Heart left ventricle (tissue), 16 donors: ENCODE measurements around the gene LINGO3. TPM values are rescaled to one million over a fixed set of nuclear protein-coding genes. Genes with fewer than 3 reads are reported as not detected.

Experiments used
- ATAC-seq, 4 donors: fragments of 200-7000 bp; cut with Tn5 transposase; one replicate each; pipeline ENCODE4 v1.9.1; 2020 to 2022; ENCODE audit warnings: moderate library complexity in 4 of 4, mild to moderate bottlenecking in 3 of 4, moderate number of reproducible peaks in 1 of 4
- DNase-seq, 5 donors: peaks; one replicate each; pipeline ENCODE4 v3.0.0-alpha.2; 2020
- H3K27ac ChIP-seq, 12 donors: fragments of 200-600 bp; sonication (generic) in 4 of 12; one replicate each; pipeline versions ENCODE4 v1.5.0 to v1.8.0; 2016 to 2022; ENCODE audit warnings: mild to moderate bottlenecking in 2 of 12
- H3K27me3 ChIP-seq, 9 donors: fragments of 200-600 bp; sonication (generic) in 2 of 9; one replicate each; pipeline versions ENCODE4 v1.5.1 to v1.8.0; 2016 to 2022; ENCODE audit warnings: mild to moderate bottlenecking in 3 of 9
- H3K36me3 ChIP-seq, 9 donors: fragments of 200-600 bp; sonication (generic) in 2 of 9; one replicate each; pipeline versions ENCODE4 v1.5.0 to v1.8.0; 2018 to 2022; ENCODE audit warnings: mild to moderate bottlenecking in 2 of 9
- H3K4me1 ChIP-seq, 12 donors: fragments of 200-600 bp; sonication (generic) in 4 of 12; one replicate each; pipeline versions ENCODE4 v1.5.0 to v1.8.0; 2016 to 2022; ENCODE audit warnings: mild to moderate bottlenecking in 3 of 12
- H3K4me3 ChIP-seq, 12 donors: fragments of 200-600 bp; sonication (generic) in 4 of 12; one replicate each; pipeline versions ENCODE4 v1.5.0 to v1.8.0; 2017 to 2022; ENCODE audit warnings: mild to moderate bottlenecking in 9 of 12, moderate library complexity in 4 of 12
- H3K9me3 ChIP-seq, 12 donors: fragments of 200-600 bp; sonication (generic) in 4 of 12; one replicate each; pipeline versions ENCODE4 v1.5.0 to v1.8.0; 2016 to 2022; ENCODE audit warnings: mild to moderate bottlenecking in 1 of 12
- CTCF ChIP-seq, 12 donors: fragments of 200-600 bp; sonication (generic) in 4 of 12; IDR thresholded peaks; one replicate each; pipeline versions ENCODE4 v1.5.0 to v1.8.0; 2018 to 2022; ENCODE audit warnings: antibody characterized with exemption in 12 of 12, mild to moderate bottlenecking in 5 of 12
- POLR2A ChIP-seq, 2 donors: fragments of 450-650 bp; IDR thresholded peaks; one replicate each; pipeline ENCODE4 v1.6.1; 2017; ENCODE audit warnings: antibody characterized with exemption in 2 of 2, mild to moderate bottlenecking in 2 of 2, moderate library complexity in 2 of 2
- WGBS, 4 donors: extraction: QIAGEN DNeasy Blood & Tissue Kit in 2 of 4; methylation state at CpG; one replicate each; pipeline versions ENCODE4 v1.1.5 to v1.1.7; 2013 to 2018; 5-methylcytosine and 5-hydroxymethylcytosine counted together
- intact Hi-C, 10 donors: fragments of 100-400 bp; cut with DNase I; formaldehyde crosslinking; loops; one replicate each; pipeline versions ENCODE4 v1.11.1 to v1.14.2; 2022
- polyA plus RNA-seq, 2 donors: library from polyadenylated mRNA; stranded (reverse); fragments of 200-250 nt; gene quantifications; one replicate each; pipeline ENCODE4 v1.2.3, GENCODE V29; 2013
- total RNA-seq, 9 donors: library from RNA; depleted of rRNA in 2 of 9; stranded (reverse); fragments of >200 nt in 2 of 9; fragmentation: NEBNext Ultra II Directional in 3 of 9; extraction: Animal tissue kit (Norgen Biotek cat#: 25700) in 3 of 9; gene quantifications; one replicate each; pipeline versions ENCODE4 v1.1.0 to v1.2.4, GENCODE V29; 2016 to 2023
- donor health status: ischemic (EF 13 %, LVEDD 7.1; RV severe dilation, severe dysfunction).
- donor health status: healthy with polysubstance abuse.
- donor health status: DM: no; HTN: yes; CAD: no.
- donor health status: DM: no; HTN: no; CAD: no.
- donor health status: ischemic (EF 25% LVEDD 6.9; RV normal size, moderate dysfunction).
- donor health status: ischemic (EF 25% LVEDD 5.7; RV mildly dilated, moderate dysfunction).
- donor health status: healthy.
- donor health status: DM: yes; HTN: yes; CAD: no.
- donor health status: ischemic (EF 35%, LVEDD 5.7; RV mildly dilated, moderate dysfunction).
- donor health status: nonischemic (EF 11% LVEDD 7.7; RV severe dilation, severe dysfunction).
- donor health status: DM: yes; HTN: yes; CAD: no.
- donor health status: PGD.
- donor health status: ischemic (EF 29% LVEDD 5.4; RV normal size, mild dysfunction).
- donor health status: nonischemic (EF 23%, LVEDD 6.1; RV moderate dilation, normal function).

Gene LINGO3
- total and polyA plus RNA-seq, 11 donors, result 0.50 TPM; not detected in 10

DNA sequence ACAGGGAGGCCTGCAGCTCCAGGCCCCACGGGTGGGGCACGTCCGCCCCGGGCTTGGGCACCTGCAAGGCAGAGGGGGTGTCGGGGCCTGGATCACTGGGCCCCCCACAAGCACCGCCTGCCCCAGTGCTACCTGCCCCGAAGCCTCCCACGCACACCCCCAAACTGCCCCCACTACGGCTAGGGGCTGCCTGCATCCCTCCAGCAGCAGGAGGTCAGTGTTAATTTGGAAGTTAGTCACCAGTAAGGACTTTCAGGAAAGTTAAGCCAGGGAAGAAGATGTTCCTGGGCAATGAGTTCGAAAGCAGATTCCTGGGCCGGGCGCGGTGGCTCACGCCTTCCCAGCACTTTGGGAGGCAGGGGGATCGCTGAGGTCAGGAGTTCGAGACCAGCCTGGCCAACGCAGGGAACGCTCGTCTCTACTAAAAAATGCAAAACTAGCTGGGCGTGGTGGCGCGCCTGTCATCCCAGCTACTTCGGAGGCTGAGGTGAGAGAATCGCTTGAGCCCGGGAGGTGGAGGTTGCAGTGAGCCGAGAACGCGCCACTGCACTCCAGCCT, 31.4 kb downstream of the LINGO3 start:
- TF ChIP-seq POLR2A (IDR thresholded peaks at IDR 0.05), result no peak
- TF ChIP-seq CTCF (IDR thresholded peaks at IDR 0.05), result no peak
- intact Hi-C loops, result loop anchor here in 6 of 10 donors (5.0 to 10.0 kb wide), 5 partner anchors 41 to 118 kb away; partner anchors contain the start of gene DOT1L (in 1 of the 6)
- DNase-seq (no peak), ATAC-seq (peak in 1 of 4 donors; percentile 1)
- Histone ChIP-seq H3K9me3 (no peaks in the 10 kb centered on the region), H3K27me3 (no peaks in the 10 kb centered on the region), H3K4me3 (peak overlapping the region in 1 of 12 donors; percentile 13), H3K27ac (peak overlapping the region in 2 of 12 donors; percentile 13 to 48), H3K36me3 (peaks cover 0 to 41% (median 24%) of the 10 kb centered on the region in 9 donors), H3K4me1 (peaks cover 4 to 47% (median 37%) of the 10 kb centered on the region in 12 donors)
- WGBS, 4 donors, result 91 to 93% (median 93%) methylated on average over 22 to 28 of the region's 28 CpGs

- ATAC-seq (peak in 2 of 4 donors; percentile 10 to 29), DNase-seq (peak in 2 of 5 donors; percentile 60 to 64)
- intact Hi-C loops, result loop anchor here in 9 of 10 donors (1.0 to 10.0 kb wide), 8 partner anchors 39 to 119 kb away; partner anchors contain the start of genes DOT1L (in 1 of the 9), PLEKHJ1 (in 1 of the 9) and SF3A2 (in 1 of the 9)
- WGBS, 4 donors, result 51 to 85% (median 70%) methylated on average over 32 to 74 of the region's 74 CpGs
- Histone ChIP-seq H3K36me3 (peaks cover 0 to 45% (median 29%) of the 10 kb centered on the region in 9 donors), H3K4me3 (peak overlapping the region in 2 of 12 donors; percentile 13 to 21), H3K4me1 (peaks cover 9 to 53% (median 41%) of the 10 kb centered on the region in 12 donors), H3K27ac (peak overlapping the region in 9 of 12 donors; percentile 8 to 56 (median 18)), H3K27me3 (no peaks in the 10 kb centered on the region), H3K9me3 (no peaks in the 10 kb centered on the region)
- TF ChIP-seq POLR2A (IDR thresholded peaks at IDR 0.05) (no peak), CTCF (IDR thresholded peaks at IDR 0.05) (no peak)
These were observed 32.1 kb downstream of the LINGO3 start for GRCh38 chr19:2275588-2276428.

DNA sequence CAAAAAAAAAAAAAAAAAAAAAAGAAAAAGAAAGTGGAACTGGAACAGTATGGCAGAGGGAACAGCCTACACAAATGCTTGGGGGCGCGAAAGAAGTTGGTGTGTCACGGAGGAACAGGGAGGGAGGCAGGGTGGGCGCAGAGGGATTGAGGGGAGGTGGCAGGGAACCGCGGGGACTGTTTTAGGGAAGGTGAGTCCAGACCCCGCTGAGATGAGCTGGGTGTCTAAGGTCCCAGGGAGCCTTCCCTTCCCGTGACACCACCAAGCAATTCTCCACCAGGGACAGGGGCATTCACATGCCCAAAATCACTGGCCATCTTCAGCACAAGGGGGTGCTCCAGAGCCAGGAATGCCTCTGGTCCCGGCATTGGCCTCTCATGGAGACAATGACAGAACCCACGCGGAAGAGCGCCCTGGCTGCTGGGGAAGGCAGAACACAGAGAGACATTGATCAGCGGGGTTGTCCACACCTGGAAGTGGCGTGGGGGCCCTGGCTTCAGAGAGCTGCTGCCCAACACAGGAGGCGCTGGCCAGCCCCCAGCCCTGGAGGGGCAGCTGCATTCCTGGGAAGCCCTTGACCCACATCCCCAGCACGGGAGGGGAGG, 32.9 kb downstream of the LINGO3 start:
- H3K4me3 ChIP-seq, result no peak overlapping the region
- intact Hi-C loops, result loop anchor here in 9 of 10 donors (1.0 to 10.0 kb wide), 13 partner anchors 38 to 123 kb away; partner anchors contain the start of genes PLEKHJ1 (in 3 of the 9), SF3A2 (in 3 of the 9), AP3D1 (in 2 of the 9) and DOT1L (in 2 of the 9)
- ATAC-seq, result peak; percentile 33 to 58 (median 42)
- peak overlapping the region in 8 of 12 donors; percentile 8 to 56 (median 24) for H3K27ac ChIP-seq
- 49 to 55% (median 54%) methylated on average over 14 to 16 of the region's 16 CpGs for WGBS, 4 donors
- peaks cover 0 to 45% (median 29%) of the 10 kb centered on the region in 9 donors for H3K36me3 ChIP-seq
- peaks cover 9 to 53% (median 41%) of the 10 kb centered on the region in 12 donors for H3K4me1 ChIP-seq
- H3K27me3 ChIP-seq, result no peaks in the 10 kb centered on the region
- TF ChIP-seq POLR2A (IDR thresholded peaks at IDR 0.05), result no peak
- peak; percentile 32 to 67 (median 53) for TF ChIP-seq CTCF (IDR thresholded peaks at IDR 0.05)
- DNase-seq, result peak; percentile 66 to 79 (median 78)
- no peaks in the 10 kb centered on the region for H3K9me3 ChIP-seq
